ENCODE measurements around the gene PSG3. TPM values are rescaled to one million over a fixed set of nuclear protein-coding genes. Genes with fewer than 3 reads are reported as not detected.

Gene PSG3
- total and polyA plus RNA-seq, 2 donors (not counting 1 experiment from before 2014, with no cell fraction given), result not detected

DNA sequence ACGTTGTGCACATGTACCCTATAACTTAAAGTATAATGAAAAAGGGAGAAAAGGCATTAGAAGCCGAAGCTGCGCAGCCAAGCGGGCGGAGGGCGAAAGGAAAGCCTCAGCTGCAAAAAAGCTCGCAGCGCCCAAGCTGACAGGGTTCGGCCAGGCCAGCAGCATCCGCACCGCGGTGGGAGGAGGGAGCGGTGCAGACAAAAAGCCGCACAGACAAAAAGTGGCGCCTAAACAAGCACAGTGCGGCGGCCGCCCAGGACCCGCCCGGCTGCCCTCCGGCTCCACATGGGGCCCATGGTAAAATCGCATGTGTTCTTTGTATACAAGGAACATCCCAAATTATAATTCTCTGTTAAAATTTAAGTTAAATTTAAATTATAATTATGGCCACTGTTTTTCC, 42.4 kb downstream of the PSG3 start:
- no peak overlapping the region for H3K9ac ChIP-seq (ENCODE audit: low read length)
- TF ChIP-seq, protein P1, sequence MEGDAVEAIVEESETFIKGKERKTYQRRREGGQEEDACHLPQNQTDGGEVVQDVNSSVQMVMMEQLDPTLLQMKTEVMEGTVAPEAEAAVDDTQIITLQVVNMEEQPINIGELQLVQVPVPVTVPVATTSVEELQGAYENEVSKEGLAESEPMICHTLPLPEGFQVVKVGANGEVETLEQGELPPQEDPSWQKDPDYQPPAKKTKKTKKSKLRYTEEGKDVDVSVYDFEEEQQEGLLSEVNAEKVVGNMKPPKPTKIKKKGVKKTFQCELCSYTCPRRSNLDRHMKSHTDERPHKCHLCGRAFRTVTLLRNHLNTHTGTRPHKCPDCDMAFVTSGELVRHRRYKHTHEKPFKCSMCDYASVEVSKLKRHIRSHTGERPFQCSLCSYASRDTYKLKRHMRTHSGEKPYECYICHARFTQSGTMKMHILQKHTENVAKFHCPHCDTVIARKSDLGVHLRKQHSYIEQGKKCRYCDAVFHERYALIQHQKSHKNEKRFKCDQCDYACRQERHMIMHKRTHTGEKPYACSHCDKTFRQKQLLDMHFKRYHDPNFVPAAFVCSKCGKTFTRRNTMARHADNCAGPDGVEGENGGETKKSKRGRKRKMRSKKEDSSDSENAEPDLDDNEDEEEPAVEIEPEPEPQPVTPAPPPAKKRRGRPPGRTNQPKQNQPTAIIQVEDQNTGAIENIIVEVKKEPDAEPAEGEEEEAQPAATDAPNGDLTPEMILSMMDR (IDR thresholded peaks at IDR 0.05), result no peak
- no peak for TF ChIP-seq EZH2 (IDR thresholded peaks at IDR 0.05; ENCODE audit: borderline replicate concordance, insufficient read depth, low read depth, low read length, poor library complexity, severe bottlenecking)
- H3K4me2 ChIP-seq (replicated peaks; ENCODE audit: low read depth, low read length, poor library complexity, severe bottlenecking), result no peak overlapping the region
- H3K27me3 ChIP-seq (replicated peaks in 1 of 4; ENCODE audit: control extremely low read depth in 1 of 4, control insufficient read depth in 3 of 4, insufficient read depth in 4 of 4, low read length in 3 of 4), result peaks cover 0 to 6% (median 3%) of the 10 kb centered on the region in 4 experiments
- no peak overlapping the region for H2AFZ ChIP-seq (ENCODE audit: insufficient read depth, low read depth, low read length, poor library complexity, severe bottlenecking)
- H3K27ac ChIP-seq (ENCODE audit: low read length in 2 of 2), result no peak overlapping the region
- H3K4me3 Mint-ChIP-seq, result no peak overlapping the region
- no peak overlapping the region for H3K4me3 ChIP-seq (ENCODE audit: control extremely low read depth in 1 of 5, extremely low read depth in 1 of 5, insufficient read depth in 1 of 5, low read depth in 2 of 5, low read length in 4 of 5)
- H3K27me3 Mint-ChIP-seq, result peaks cover 34% of the 10 kb centered on the region
- intact Hi-C loops (cut with micrococcal nuclease), result no loop called here
- WGBS (ENCODE audit: insufficient coverage), result 37% methylated on average over 15 of the region's 22 CpGs
- H3K4me1 ChIP-seq (ENCODE audit: control insufficient read depth in 2 of 2, insufficient read depth in 2 of 2, low read length in 2 of 2), result no peaks in the 10 kb centered on the region
- no peak for DNase-seq
- no peak for ATAC-seq (ENCODE audit: low read depth)
- H4K20me1 ChIP-seq (ENCODE audit: control insufficient read depth, insufficient read depth, low read length, poor library complexity, severe bottlenecking), result no peaks in the 10 kb centered on the region
- H3K79me2 ChIP-seq (ENCODE audit: control insufficient read depth, insufficient read depth, low read length), result no peaks in the 10 kb centered on the region
- H3K27ac Mint-ChIP-seq, result no peak overlapping the region
- POLR2A ChIA-PET, result no interaction called here
- H3K4me1 Mint-ChIP-seq, result no peaks in the 10 kb centered on the region
- H3K36me3 ChIP-seq (replicated peaks in 1 of 2; ENCODE audit: control extremely low read depth in 1 of 2, control insufficient read depth in 1 of 2, extremely low read depth in 1 of 2, insufficient read depth in 2 of 2, low read length in 1 of 2), result no peaks in the 10 kb centered on the region
- CTCF ChIA-PET, result interaction anchor here (1.8 kb wide), 1 partner anchor 14 kb away, joined by 5 read pairs; no protein-coding TSS in a partner anchor
- peaks cover 0 to 12% (median 1%) of the 10 kb centered on the region in 3 donors for H3K9me3 ChIP-seq (ENCODE audit: control extremely low read depth in 1 of 3, control insufficient read depth in 2 of 3, insufficient read depth in 1 of 3, low read length in 2 of 3)
- H3K9me3 Mint-ChIP-seq (ENCODE audit: insufficient read depth), result no peaks in the 10 kb centered on the region

DNA sequence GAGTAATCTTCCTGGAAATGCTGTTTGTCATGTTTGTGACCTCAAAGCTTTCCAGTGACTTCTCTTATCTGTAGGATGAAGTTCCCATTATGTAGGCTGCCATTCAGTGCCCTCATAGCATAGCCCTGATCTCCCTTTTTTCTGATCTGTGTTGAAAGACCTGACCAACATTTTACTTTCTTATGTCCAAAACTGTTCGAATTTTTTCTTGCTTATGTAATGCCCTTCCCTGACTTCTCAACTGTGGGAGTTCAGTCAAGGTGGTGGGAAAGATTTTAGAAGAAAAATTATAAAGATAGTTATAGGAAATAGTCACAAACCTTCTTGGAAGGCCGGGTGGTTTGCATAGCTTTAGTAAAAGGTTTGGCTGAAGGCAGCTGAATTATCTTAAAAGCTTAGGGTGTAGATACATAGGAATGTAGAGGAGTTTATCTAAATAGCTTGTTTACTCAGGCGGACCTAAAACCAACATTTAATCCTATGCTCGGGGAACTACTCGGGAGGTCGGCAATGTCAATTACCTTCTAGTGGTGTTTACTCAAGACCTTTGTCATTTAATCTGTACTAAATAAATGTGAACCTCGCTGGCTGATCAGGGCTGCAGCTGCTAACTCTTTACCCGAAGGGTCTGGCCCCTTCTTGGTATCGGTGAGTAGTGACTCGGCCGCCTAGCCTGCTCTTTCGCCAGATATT, 44.3 kb downstream of the PSG3 start:
- no peak overlapping the region for H3K27ac ChIP-seq (ENCODE audit: low read length in 2 of 2)
- Mint-ChIP-seq H3K27ac (no peak overlapping the region), H3K9me3 (ENCODE audit: insufficient read depth) (no peaks in the 10 kb centered on the region), H3K4me1 (no peaks in the 10 kb centered on the region), H3K4me3 (no peak overlapping the region), H3K27me3 (peaks cover 37% of the 10 kb centered on the region)
- no peaks in the 10 kb centered on the region for H4K20me1 ChIP-seq (ENCODE audit: control insufficient read depth, insufficient read depth, low read length, poor library complexity, severe bottlenecking)
- H3K79me2 ChIP-seq (ENCODE audit: control insufficient read depth, insufficient read depth, low read length), result no peaks in the 10 kb centered on the region
- ChIA-PET POLR2A (no interaction called here), CTCF (no interaction called here)
- 94% methylated on average over 5 of the region's 12 CpGs for WGBS (ENCODE audit: insufficient coverage)
- no peak overlapping the region for H3K4me3 ChIP-seq (ENCODE audit: control extremely low read depth in 1 of 5, extremely low read depth in 1 of 5, insufficient read depth in 1 of 5, low read depth in 2 of 5, low read length in 4 of 5)
- ATAC-seq (ENCODE audit: low read depth), result no peak
- peaks cover 0 to 12% (median 1%) of the 10 kb centered on the region in 3 donors for H3K9me3 ChIP-seq (ENCODE audit: control extremely low read depth in 1 of 3, control insufficient read depth in 2 of 3, insufficient read depth in 1 of 3, low read length in 2 of 3)
- H2AFZ ChIP-seq (ENCODE audit: insufficient read depth, low read depth, low read length, poor library complexity, severe bottlenecking), result no peak overlapping the region
- H3K9ac ChIP-seq (ENCODE audit: low read length), result no peak overlapping the region
- no peak overlapping the region for H3K4me2 ChIP-seq (replicated peaks; ENCODE audit: low read depth, low read length, poor library complexity, severe bottlenecking)
- H3K36me3 ChIP-seq (replicated peaks in 1 of 2; ENCODE audit: control extremely low read depth in 1 of 2, control insufficient read depth in 1 of 2, extremely low read depth in 1 of 2, insufficient read depth in 2 of 2, low read length in 1 of 2), result no peaks in the 10 kb centered on the region
- no peaks in the 10 kb centered on the region for H3K4me1 ChIP-seq (ENCODE audit: control insufficient read depth in 2 of 2, insufficient read depth in 2 of 2, low read length in 2 of 2)
- intact Hi-C loops (cut with micrococcal nuclease), result no loop called here
- no peak for DNase-seq
- TF ChIP-seq, protein P1 (IDR thresholded peaks at IDR 0.05), result no peak
- TF ChIP-seq EZH2 (IDR thresholded peaks at IDR 0.05; ENCODE audit: borderline replicate concordance, insufficient read depth, low read depth, low read length, poor library complexity, severe bottlenecking), result no peak
- peaks cover 0 to 6% (median 2%) of the 10 kb centered on the region in 4 experiments for H3K27me3 ChIP-seq (replicated peaks in 1 of 4; ENCODE audit: control extremely low read depth in 1 of 4, control insufficient read depth in 3 of 4, insufficient read depth in 4 of 4, low read length in 3 of 4)

All from B cell (primary cell).